ENCODE data around the gene PTF1A. TPM values are rescaled to one million over a fixed set of nuclear protein-coding genes. Genes with fewer than 3 reads are reported as not detected.

PTF1A gene
- total RNA-seq, 2 experiments from 2014 or later, result not detected

GRCh38 chr10:23195846-23196600 lies 3.9 kb downstream of the PTF1A start:
- peaks cover 66% of the 10 kb centered on the region for H3K27me3 Mint-ChIP-seq
- ATAC-seq (no peak), DNase-seq (no peak)
- peaks cover 2% of the 10 kb centered on the region for H3K4me1 Mint-ChIP-seq (ENCODE audit: low read depth)
- TF ChIP-seq CTCF (IDR thresholded peaks at IDR 0.05), result no peak
- POLR2A ChIA-PET, result no interaction called here
- no peaks in the 10 kb centered on the region for H3K36me3 Mint-ChIP-seq (ENCODE audit: low read depth)
- no peaks in the 10 kb centered on the region for H3K9me3 Mint-ChIP-seq
- intact Hi-C loops (cut with micrococcal nuclease), result no loop called here
- no peak overlapping the region for H3K27ac Mint-ChIP-seq
- H3K4me3 Mint-ChIP-seq, result no peak overlapping the region
- CTCF ChIA-PET, result no interaction called here

GRCh38 chr10:23196915-23197314 lies 4.8 kb downstream of the PTF1A start:
- Mint-ChIP-seq H3K9me3 (no peaks in the 10 kb centered on the region), H3K4me1 (ENCODE audit: low read depth) (peaks cover 2% of the 10 kb centered on the region)
- POLR2A ChIA-PET, result no interaction called here

GRCh38 chr10:23197416-23197861 lies 5.3 kb downstream of the PTF1A start:
- Mint-ChIP-seq H3K27me3 (peaks cover 72% of the 10 kb centered on the region), H3K4me3 (no peak overlapping the region), H3K4me1 (ENCODE audit: low read depth) (peaks cover under 1% of the 10 kb centered on the region), H3K9me3 (no peaks in the 10 kb centered on the region), H3K27ac (no peak overlapping the region), H3K36me3 (ENCODE audit: low read depth) (no peaks in the 10 kb centered on the region)
- ATAC-seq (no peak), DNase-seq (no peak)
- TF ChIP-seq CTCF (IDR thresholded peaks at IDR 0.05), result no peak
- CTCF ChIA-PET, result no interaction called here
- intact Hi-C loops (cut with micrococcal nuclease), result no loop called here
- POLR2A ChIA-PET, result interaction anchor here (0.6 kb wide), 1 partner anchor 788 kb away, joined by 4 read pairs; no protein-coding TSS in a partner anchor

More at GRCh38 chr10:23196915-23197314, 4.8 kb downstream of the PTF1A start:
- no peak overlapping the region for H3K4me3 Mint-ChIP-seq
- intact Hi-C loops (cut with micrococcal nuclease), result no loop called here
- no peak for TF ChIP-seq CTCF (IDR thresholded peaks at IDR 0.05)
- DNase-seq (no peak), ATAC-seq (no peak)
- peaks cover 69% of the 10 kb centered on the region for H3K27me3 Mint-ChIP-seq
- CTCF ChIA-PET, result no interaction called here
- H3K36me3 Mint-ChIP-seq (ENCODE audit: low read depth), result no peaks in the 10 kb centered on the region
- no peak overlapping the region for H3K27ac Mint-ChIP-seq

- no peak for ATAC-seq
- no peak overlapping the region for H3K27ac Mint-ChIP-seq
These were observed 6.5 kb downstream of the PTF1A start for GRCh38 chr10:23198610-23198939.

More at GRCh38 chr10:23198610-23198939, 6.5 kb downstream of the PTF1A start:
- intact Hi-C loops (cut with micrococcal nuclease), result no loop called here
- Mint-ChIP-seq H3K4me1 (ENCODE audit: low read depth) (no peaks in the 10 kb centered on the region), H3K4me3 (no peak overlapping the region), H3K9me3 (no peaks in the 10 kb centered on the region), H3K27me3 (peaks cover 70% of the 10 kb centered on the region), H3K36me3 (ENCODE audit: low read depth) (no peaks in the 10 kb centered on the region)
- ChIA-PET CTCF (no interaction called here), POLR2A (no interaction called here)
- DNase-seq, result no peak
- TF ChIP-seq CTCF (IDR thresholded peaks at IDR 0.05), result no peak

Measured in activated CD8-positive, alpha-beta T cell treated with anti-CD3 and anti-CD28 coated beads for 36 hours (primary cell).